A673 (cell line): ENCODE measurements around the gene PTH1R.
"Not testable (repeated sequence)": the region's sequence is repeated elsewhere in the genome, so short reads cannot be mapped to it uniquely, and the experiment has no call there.

Experiments used
- CTCF ChIP-seq: fragments of 300-800, 200-600 bp; sonication (generic); conservative IDR thresholded peaks from 2 replicates; pipeline ENCODE4 v1.5.1; 2017; ENCODE audit warnings: low read depth, mild to moderate bottlenecking, antibody characterized with exemption, low read length, moderate library complexity, mixed read lengths
- EZH2 ChIP-seq: fragments of 200-600 bp; sonication (generic); IDR thresholded peaks from 2 replicates; pipeline ENCODE4 v1.6.1; 2017; ENCODE audit warnings: borderline replicate concordance, low read depth, mild to moderate bottlenecking, mixed read lengths, antibody characterized with exemption, low read length; ENCODE audit not compliant: poor library complexity, severe bottlenecking

- not testable (repeated sequence) for TF ChIP-seq CTCF, EZH2
Observed at GRCh38 chr3:46910914-46911313, 33.4 kb downstream of the PTH1R start.
